Stimulated activated CD4-positive, alpha-beta T cell treated with anti-CD3 and anti-CD28 coated beads, TNF-alpha, amount 100 ng/mL, for 48 hours (primary cell): Measurements from ENCODE around the gene ARHGAP6.

Experiments
- DNase-seq, 3 donors: peaks; one replicate each; pipeline ENCODE4 v3.0.0-alpha.2; 2020; ENCODE audit warnings: low read depth in 3 of 3

The ARHGAP6 gene

DNA sequence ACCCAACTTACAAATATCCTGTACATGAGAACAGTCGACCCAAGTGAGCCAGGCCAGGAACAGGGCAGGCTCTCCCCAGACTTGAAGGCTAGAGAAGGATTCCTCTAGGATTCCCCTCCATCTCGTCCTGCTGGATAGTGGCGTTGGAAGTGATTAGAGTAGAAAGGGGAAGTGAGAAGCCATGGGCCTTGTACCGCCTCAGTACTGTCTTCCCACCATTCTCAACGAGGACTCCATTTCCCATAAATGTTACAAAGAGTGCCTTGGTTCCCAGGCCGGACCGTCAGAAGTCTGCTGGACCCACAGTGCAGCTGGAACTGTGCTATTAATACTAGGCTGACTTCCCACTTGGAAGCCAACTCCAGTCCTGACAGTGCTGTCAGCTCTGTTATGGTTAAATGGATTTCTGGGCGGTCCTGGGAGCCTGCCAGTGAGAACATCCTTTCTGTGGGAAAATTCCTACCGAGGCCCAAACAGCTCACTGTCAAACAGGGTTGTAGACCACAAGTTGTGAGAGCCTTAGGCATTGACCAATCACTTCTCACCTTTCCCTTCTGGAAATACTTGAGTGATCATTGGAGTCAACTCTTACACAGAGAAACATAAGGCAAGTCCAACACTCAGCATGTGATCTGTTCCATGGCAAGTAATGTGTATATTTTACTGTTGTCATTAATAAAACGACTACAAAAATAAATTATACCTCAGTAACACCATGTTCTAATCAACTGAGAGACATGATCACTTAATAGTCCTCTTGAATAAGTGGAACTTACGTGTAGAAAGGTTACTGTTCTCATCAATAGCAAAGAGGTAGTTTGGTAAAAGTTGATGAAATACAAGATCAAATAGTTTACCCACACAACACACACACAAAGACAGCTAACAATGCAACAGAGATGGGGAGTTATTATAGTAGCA, 314.1 kb downstream of the ARHGAP6 start:
- no peak for DNase-seq

DNA sequence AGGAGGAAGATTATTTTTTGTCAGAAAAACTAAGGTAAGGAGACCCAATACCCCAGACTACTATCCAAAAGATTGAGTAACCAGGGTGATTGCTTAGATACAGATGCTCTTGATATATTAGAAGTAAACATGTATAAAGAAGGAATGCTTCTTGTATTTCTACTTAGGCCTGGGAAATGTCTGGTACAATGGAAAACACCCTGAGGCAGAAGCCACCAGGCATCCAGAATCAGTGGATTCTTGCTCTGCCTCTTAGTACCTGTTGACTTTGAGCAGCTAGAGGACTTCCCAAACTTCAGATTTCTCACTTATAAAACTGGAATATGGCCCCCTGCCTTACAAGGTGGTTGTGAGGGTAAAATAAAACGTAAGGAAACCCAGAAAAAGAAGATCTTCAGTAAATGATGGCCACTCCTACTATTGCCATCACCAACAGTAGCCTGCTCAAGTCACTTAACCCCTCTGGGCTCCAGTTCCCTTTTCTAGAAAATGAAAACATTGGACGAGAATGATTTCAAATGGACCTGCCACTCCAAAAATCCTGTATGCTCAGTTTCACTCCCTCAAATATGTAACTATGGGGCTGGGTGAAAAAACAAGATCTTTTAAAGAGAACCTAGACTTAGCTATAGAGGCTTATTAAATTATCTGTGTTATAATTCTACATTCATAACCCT, 315.9 kb downstream of the ARHGAP6 start:
- no peak for DNase-seq

DNA sequence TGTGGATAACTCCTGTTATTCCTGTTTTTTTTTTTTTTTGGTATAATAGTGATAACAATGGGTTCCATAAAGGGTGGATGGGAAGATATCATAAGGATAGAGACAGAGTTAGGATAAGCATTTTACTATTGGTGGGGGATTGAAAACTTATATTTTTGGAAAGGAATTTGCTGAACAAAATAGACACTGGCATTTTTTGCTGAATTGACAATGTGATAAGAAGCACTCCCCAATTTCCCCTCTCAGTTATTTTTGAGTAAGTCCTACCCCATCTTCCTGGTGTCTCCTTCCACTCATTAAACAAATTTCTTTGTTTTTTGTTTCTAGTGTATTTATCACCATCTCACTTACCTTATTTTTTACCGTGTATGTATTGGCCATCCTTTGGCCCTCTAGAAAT, 316.7 kb downstream of the ARHGAP6 start:
- no peak for DNase-seq

DNA sequence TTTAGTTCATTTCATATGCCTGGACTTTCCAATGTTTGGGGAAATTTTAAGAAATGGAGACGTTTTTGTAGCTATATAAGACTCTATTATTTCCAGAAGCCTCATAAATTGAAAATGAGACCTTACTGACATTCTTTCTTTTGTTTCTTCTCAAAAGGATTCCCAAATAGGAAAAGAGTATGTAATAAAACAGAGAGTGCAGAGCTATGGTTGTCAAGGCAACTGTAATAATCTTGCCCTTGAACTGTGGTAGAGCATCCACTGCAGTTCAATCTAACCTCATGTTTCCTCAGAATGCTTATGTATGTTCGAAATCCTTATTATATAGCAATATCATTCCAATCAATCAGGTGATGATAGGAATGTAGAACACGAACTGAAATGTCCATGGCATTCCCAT, 318.4 kb downstream of the ARHGAP6 start:
- DNase-seq, result no peak

DNA sequence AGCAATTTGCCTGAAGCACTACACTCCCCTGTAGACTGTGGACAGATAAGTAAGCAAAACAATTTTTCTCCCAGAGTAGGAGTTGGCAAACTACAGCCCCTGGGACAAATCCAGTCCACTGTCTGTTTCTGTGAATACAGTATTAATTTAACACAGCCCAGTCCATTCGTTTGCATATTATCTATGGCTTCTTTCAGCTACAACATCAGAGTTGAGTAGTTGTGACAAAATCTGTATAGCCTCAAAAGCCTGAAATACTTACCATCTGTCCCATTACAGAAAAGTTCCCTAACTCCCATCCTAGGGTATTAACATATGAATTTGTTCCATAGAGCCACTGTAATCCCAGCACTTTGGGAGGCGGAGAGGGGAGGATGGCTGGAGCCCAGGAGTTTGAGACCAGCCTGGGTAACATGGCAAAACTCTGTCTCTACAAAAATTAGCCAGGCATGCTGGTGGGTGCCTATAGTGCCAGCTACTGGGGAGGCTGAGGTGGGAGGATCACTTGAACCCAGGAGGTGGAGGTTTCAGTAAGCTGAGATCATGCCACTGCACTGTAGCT, 319.5 kb downstream of the ARHGAP6 start:
- DNase-seq, result no peak

DNA sequence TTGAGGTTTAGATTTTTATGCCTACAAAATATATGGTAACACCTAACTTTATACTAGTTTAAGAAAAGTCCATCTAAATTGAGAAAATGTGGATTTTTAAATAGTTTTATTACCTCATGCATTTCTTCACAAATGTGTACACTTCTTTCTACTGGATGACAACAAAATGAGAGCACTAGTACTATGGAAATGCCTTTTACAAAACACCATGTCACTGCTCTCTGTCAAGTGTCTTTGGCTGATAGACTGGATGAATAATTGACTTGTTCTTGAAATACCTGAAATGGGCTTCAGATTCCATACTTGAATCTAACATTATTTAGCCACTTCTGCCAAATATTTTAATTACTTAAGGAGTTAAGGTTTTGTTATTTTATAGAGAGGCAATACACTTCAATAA, 323.0 kb downstream of the ARHGAP6 start:
- DNase-seq, result no peak

DNA sequence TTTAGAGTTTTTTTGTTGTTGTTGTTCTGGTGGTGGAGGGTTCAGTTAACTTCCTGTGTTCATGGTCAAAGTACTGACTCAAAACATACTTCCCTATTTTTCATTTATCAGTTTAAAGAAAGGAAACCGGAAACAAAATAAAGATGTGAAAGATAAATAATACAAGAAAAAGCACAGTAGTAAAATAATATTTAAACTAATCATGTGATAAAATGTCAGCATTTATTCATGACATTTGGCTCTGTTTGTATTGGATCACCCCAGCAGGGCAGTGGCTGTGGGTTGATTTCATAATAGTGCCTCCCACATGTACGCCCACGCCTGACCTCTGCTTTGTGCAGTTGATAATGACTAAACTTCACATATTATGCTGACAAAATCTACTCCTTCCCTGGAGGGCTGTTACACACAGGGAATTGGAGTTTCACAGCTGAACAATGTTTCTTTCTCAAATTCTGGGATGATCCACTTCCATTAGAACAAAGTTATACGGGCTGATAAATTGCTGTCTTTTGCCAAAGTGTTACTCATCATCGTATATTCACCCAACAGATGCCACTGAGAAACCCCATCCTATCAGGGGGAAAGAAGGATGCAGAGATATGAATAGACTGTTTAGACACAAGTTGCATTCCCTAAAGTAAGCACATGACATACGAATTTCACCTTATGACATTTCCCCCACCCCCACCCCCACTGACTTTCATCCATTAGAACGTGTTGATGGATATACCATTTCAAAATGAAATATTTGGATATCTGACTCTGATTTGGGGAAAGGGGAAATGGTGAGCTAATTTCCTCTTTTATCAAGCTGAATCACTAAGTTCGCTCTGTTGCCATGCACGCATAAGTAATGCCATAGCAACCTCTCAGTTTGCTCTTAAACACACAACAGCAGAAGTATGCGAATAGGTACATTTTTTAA, 324.2 kb downstream of the ARHGAP6 start:
- DNase-seq, result no peak

DNA sequence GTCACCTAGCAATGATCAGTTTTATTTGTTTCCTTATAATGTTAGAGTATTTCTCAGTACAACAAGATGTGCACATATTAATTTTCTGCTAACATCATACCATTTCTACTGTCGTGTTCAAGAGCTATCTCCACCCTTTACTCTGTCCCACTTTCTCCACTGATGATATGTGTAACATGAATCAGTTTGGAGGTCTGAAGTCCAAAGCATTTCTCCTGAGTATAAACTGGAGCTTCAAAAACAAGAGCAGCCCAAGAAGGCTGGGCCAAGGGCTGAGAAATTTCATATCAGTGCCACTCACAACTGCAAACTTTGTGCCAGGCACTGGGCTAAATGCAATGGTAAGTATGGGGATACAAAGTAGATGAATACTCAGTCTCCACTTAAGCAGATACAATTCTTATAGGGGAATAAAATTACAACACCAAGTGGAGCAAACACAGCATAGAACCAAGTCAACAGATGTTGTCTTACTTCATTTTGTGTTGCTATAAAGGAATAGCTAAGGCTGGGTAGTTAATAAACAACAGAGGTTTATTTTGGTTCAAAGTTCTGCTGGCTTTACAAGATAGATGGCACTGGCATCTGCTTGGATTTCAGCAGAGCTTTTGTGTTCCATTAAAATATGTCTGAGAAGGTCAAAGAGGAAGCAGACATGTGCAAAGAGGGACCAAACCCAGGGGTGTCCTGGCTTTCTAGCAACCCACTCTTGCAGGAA, 328.3 kb downstream of the ARHGAP6 start:
- DNase-seq, result no peak

DNA sequence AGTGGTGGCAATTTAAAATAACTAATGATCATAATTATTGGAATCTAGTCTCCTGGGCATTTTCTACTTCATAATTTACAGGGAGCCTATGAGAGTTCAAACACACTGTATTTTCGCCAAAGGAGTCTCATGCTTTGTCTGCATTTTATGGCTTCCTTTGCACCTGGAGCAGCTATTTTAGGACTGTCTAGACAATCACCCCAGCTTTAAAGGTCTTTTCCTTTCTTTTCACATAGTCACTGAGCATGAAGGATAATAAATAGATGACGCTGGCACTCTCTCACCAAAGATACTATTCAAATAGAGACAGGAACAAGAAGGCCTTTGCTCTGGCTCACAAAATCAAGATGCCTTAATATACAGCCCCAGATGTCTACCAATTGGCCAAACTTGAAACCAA, 329.5 kb downstream of the ARHGAP6 start:
- DNase-seq, result no peak

DNA sequence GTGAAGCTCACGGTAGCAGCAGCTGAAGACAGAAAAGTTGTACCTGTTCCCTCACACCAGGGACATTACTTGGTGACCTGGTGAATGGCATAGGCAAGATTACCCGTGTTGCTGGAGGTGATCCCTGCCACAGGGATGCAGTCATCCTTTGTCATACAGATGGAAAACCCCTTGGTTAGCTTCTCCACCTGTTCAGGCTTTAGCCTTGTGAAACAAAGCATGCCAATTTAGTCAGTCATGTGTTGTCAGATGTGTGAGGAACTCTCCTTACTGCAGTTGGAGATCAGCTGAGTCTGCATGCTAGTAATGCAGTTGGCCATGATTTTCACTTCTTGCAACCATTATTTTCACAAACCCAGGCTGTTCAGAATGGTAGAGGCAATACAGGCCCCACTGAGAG, 331.6 kb downstream of the ARHGAP6 start:
- no peak for DNase-seq

DNA sequence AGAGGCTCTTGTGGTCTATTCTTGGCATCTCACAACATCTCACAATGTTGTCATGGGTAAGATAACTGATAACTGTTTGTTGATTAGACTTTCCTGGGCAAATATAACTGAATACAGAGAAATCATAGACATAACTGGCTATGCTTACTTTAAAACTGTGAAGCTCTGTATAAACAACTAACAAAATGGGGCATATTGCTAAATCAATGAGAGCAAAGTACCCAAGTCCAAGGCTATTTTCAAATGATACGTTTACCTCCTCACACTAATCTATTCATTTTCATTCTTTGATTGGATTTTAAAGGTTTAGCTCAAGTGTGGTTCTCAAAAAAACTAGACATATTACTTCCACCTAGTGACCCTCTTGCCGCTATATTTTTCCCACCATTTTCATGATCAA, 333.9 kb downstream of the ARHGAP6 start:
- no peak for DNase-seq

DNA sequence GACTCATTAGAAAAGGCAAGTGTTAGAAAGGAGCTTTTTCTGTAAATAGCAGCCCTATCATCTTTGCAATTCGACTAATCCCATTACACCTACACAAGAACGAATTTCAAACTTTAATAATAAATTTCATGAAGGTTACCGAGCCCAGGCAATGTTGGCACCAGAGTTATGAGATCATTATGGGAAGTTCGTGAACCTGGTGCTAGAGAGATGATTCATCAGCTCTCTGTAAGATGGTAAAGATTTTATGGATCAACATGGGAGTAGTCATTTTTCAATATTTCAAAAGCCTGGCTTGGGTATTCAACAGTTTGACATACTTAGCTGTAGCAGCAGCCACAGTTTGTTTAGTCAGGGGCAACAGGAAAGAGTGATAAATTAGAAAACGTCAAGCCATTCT, 336.7 kb downstream of the ARHGAP6 start:
- DNase-seq, result no peak

DNA sequence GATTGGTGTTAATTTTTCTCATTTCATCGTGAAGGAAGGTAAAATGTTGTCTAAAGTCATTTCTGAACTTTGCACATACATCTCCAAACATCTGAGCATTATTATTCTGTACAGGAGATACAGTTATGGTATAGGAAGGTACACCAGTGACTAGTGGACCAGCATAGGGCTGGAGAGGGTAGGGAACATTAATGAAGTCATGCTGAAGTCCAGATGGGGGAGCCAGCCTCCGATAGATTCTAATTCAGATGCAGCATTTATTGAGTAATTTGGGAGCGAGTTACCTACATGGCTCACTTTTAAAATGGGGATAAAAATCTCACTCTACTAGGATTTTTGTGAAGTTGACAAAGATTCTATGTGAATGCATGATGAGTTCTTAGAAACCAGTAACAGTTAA, 337.6 kb downstream of the ARHGAP6 start:
- DNase-seq, result no peak

DNA sequence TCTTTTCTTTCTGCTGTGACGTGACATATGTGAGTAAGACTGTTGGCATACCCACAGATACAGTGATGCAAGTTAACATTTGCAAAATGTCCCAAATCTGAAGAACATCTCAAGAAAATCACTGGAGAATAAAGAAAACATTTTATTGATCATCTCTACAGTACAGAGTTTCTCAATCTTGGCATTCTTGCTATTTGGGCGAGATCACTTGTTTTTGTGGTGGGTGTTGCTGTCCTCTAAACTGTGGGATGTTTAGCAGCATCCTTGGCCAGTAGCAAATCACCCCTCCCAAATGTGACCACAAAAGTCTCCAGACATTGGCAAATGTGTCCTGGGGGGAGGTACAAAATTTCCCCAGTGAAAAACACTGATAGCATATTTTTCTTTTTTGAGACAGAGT, 343.7 kb downstream of the ARHGAP6 start:
- no peak for DNase-seq

DNA sequence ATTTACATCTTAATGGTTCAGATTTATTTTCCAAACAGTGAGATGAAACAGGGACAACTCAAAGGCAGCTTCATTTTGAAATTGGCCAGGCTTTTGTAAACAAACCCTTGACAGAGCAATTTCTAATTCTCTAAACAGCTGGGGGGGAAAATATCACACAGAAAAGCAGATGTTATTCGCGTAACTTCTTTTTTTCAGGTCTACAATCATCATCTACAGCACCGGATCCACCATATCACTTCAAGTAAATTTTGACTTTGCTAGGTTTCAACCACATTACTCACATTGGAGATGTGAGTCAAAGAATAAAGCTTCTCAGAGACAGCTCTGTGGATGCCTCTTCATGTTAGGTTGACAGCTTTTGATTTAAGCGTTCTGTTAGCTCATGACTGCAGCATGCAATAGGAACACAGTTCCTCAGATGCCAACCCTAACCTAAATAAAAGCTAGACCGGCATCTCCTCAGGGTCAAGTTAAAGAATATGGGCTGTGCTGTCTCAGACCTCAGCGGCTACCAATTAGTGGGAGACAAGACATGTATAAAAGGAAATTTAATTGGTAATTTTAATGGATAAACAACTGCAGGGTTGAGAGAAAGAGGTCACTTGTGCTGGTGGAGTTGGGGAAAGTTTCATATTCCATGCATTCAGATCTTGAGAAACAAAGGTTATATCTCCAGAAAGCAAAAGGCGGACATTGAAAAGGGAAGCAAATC, 345.8 kb downstream of the ARHGAP6 start:
- DNase-seq, result no peak

DNA sequence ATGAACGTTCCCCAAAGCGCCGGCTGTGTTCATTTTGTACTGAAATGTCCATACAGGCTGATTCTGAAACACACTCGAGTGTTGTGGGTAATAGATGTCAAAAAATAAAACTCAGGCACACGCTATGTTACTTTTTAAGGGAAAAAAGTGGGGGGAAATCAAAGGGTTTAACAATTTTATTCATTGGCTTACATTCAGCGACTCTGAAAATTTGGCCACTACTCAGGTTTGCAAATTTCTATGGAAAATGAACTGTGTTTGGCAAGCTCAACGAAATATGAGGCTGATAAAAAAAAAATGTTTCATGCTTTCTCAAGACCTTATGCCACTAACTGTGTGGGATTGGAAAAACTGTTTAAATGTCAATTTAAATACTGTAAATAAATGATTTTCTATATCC, 354.0 kb downstream of the ARHGAP6 start:
- DNase-seq, result no peak

DNA sequence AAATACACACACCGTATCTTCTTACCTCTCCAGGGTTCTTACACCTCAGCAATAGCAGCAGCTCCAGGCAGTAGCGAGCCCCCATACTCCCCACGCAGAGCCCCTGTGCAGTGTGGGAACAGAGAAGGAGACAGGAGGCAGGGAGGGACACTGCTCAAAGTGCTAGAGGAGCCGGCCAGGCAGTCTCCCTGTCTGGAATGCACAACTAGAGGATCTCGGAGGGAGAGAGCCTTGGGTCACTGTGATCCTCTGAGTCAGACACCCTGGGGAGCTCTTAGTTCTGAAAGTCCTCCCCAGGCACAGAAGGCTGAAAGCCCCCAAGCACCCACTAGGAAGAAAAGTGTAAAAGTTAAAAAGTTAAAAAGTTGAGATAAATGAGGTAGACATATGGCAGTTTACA, 356.5 kb downstream of the ARHGAP6 start:
- DNase-seq, result no peak

DNA sequence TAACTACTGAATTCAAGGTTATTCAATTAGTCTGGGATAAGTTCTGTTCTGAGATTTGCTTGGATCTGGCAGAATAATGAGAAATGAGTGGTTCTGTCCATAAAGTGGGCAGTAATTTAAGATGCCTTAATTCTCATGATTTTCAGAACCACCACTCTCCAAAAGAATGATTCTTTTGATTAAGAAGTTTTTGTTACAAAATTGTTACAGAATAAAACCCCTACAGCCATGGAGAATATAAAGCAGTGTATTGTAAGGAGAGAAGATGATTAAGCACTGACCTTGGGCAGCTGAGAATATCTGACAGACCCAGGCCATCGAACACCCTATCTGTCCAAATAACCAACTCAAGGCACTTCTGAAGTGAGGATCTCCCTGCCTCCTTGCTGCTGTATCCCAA, 360.1 kb downstream of the ARHGAP6 start:
- no peak for DNase-seq

DNA sequence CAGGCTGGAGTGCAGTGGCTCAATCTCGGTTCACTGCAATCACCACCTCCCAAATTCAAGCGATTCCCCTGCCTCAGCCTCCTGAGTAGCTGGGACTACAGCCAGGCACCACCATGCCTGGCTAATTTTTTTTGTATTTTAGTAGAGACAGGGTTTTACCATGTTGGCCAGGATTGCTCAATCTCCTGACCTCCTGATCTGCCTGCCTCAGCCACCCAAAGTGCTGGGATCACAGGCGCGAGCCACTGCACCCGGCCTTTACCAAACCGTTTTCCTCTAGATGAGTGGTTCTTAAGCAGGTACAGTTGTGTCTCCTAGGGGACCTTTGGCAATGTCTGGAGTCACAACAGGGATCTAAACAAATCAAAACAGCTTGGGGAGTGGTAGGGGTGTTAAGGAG, 360.9 kb downstream of the ARHGAP6 start:
- no peak for DNase-seq

DNA sequence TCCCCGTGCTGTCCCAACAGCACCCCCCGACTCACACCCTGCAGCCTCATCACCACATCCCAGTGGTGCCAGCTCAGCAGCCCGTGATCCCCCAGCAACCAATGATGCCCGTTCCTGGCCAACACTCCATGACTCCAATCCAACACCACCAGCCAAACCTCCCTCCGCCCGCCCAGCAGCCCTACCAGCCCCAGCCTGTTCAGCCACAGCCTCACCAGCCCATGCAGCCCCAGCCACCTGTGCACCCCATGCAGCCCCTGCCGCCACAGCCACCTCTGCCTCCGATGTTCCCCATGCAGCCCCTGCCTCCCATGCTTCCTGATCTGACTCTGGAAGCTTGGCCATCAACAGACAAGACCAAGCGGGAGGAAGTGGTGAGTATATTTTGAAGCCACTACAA, 367.1 kb downstream of the ARHGAP6 start:
- no peak for DNase-seq

DNA sequence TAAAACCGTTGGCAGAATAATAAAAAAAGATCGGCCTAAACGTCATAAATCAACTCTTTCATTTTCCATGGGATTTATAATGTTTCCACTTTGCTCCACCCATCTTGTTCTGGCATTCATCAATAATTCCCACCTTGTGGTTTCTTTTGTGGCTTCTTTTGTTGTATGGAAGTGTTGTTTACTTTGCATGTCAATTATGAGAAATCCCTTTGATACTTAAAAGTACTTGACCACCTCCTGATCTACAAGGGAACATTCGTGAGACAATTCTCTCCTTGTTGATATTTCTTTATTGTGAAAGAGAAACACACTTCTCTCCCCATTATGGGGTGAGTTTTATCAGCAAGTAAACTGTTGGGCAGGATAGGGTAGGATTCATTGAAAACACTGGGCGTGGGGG, 369.7 kb downstream of the ARHGAP6 start:
- DNase-seq, result no peak
